ENCODE results near the gene CEACAM21. TPM values are rescaled to one million over a fixed set of nuclear protein-coding genes. Genes with fewer than 3 reads are reported as not detected.
A peak's percentile ranks its signal among the peaks of the same experiment; 100 is the strongest.

The CEACAM21 gene
- total RNA-seq, 1 experiment from 2014 or later, result not detected

- Histone ChIP-seq H3K79me1 (ENCODE audit: insufficient read depth, low read depth, low read length, poor library complexity, severe bottlenecking) (no peaks in the 10 kb centered on the region), H3K23ac (ENCODE audit: insufficient read length, low read depth, low read length) (no peak overlapping the region), H3K9me3 (ENCODE audit: control insufficient read depth, low read depth, low read length) (peaks cover 84% of the 10 kb centered on the region), H3K27ac (ENCODE audit: insufficient read length, low read depth, low read length) (no peak overlapping the region), H2BK20ac (ENCODE audit: low read depth, low read length, poor library complexity, severe bottlenecking) (no peak overlapping the region), H2AK5ac (ENCODE audit: insufficient read length, low read length) (no peak overlapping the region), H3K4me1 (ENCODE audit: insufficient read depth, low read length) (no peaks in the 10 kb centered on the region), H2AFZ (ENCODE audit: low read length) (no peak overlapping the region), H2BK15ac (ENCODE audit: low read depth, low read length) (no peak overlapping the region), H3K14ac (ENCODE audit: insufficient read depth, low read length) (no peak overlapping the region), H3K79me2 (ENCODE audit: insufficient read depth, low read length) (no peaks in the 10 kb centered on the region), H4K20me1 (ENCODE audit: control insufficient read depth, insufficient read depth, insufficient read length) (no peaks in the 10 kb centered on the region), H2BK5ac (ENCODE audit: insufficient read length, low read length) (no peak overlapping the region), H4K91ac (ENCODE audit: insufficient read length, low read depth, low read length) (no peak overlapping the region), H3K4ac (ENCODE audit: low read depth, low read length) (no peak overlapping the region), H3K9ac (ENCODE audit: extremely low read depth, insufficient read length, low read length) (no peak overlapping the region), H3T11ph (ENCODE audit: low read length) (no peak overlapping the region), H3K4me2 (ENCODE audit: insufficient read depth, insufficient read length, low read length) (no peak overlapping the region), H2BK120ac (ENCODE audit: low read depth, low read length, poor library complexity, severe bottlenecking) (no peak overlapping the region), H4K5ac (ENCODE audit: insufficient read length, low read depth, low read length) (no peak overlapping the region), H2BK12ac (ENCODE audit: insufficient read length, low read depth, low read length) (no peak overlapping the region), H3K56ac (ENCODE audit: insufficient read length, low read depth, low read length) (no peak overlapping the region), H3K18ac (ENCODE audit: insufficient read length, low read depth, low read length) (no peak overlapping the region), H3K27me3 (ENCODE audit: insufficient read depth, low read length) (no peaks in the 10 kb centered on the region; the same call in 1 of the 2 replicates), H3K23me2 (ENCODE audit: insufficient read length, low read depth, low read length, poor library complexity, severe bottlenecking) (no peaks in the 10 kb centered on the region), H4K8ac (replicated peaks; ENCODE audit: insufficient read length, low read depth, low read length) (no peak overlapping the region)
- H3K4me3 Mint-ChIP-seq, result no peak overlapping the region
- H3K4me1 Mint-ChIP-seq, result no peaks in the 10 kb centered on the region
- peaks cover 3 to 19% (median 9%) of the 10 kb centered on the region in 3 experiments; a peak in 5 of 7 replicates for H3K36me3 Mint-ChIP-seq (ENCODE audit: insufficient read depth in 1 of 3, low read depth in 3 of 3)
- WGBS (ENCODE audit: extremely low coverage, insufficient read length, low lambda C conversion rate), result no CpG with 5 or more reads among the region's 9 CpGs
- no peak for TF ChIP-seq CTCF (conservative IDR thresholded peaks at IDR 0.05)
- DNase-seq, result peak; percentile 9
- no peak overlapping the region for H3K27ac Mint-ChIP-seq
- H3K27me3 Mint-ChIP-seq (ENCODE audit: low read depth), result peaks cover 2% of the 10 kb centered on the region
- peaks cover 81 to 99% of the 10 kb centered on the region in 2 experiments for H3K9me3 Mint-ChIP-seq
These were observed 42.2 kb downstream of the CEACAM21 start for GRCh38 chr19:41617941-41618730.
